Measurements from ENCODE around the gene MAD1L1. TPM values are rescaled to one million over a fixed set of nuclear protein-coding genes. Genes with fewer than 3 reads are reported as not detected.
A peak's percentile ranks its signal among the peaks of the same experiment; 100 is the strongest.

The MAD1L1 gene
- total RNA-seq, 1 donor from 2014 or later, result 53.8 TPM

GRCh38 chr7:2170576-2171521 is 61.9 kb downstream of the MAD1L1 start:
- Mint-ChIP-seq H3K27ac (ENCODE audit: unreplicated experiment) (peak overlapping the region; percentile 62), H3K4me3 (no peak overlapping the region), H3K9me3 (no peaks in the 10 kb centered on the region), H3K36me3 (ENCODE audit: low read depth) (peaks cover 21% of the 10 kb centered on the region), H3K27me3 (ENCODE audit: low read depth) (no peaks in the 10 kb centered on the region), H3K4me1 (peaks cover 34% of the 10 kb centered on the region)
- TF ChIP-seq CTCF (conservative IDR thresholded peaks at IDR 0.05), result no peak
- DNase-seq (ENCODE audit: low read depth, low spot score), result no peak

GRCh38 chr7:2169923-2170575 is 62.7 kb downstream of the MAD1L1 start:
- Mint-ChIP-seq H3K4me1 (peaks cover 34% of the 10 kb centered on the region), H3K9me3 (no peaks in the 10 kb centered on the region), H3K4me3 (no peak overlapping the region), H3K27ac (ENCODE audit: unreplicated experiment) (peak overlapping the region; percentile 43), H3K27me3 (ENCODE audit: low read depth) (no peaks in the 10 kb centered on the region), H3K36me3 (ENCODE audit: low read depth) (peaks cover 15% of the 10 kb centered on the region)
- no peak for TF ChIP-seq CTCF (conservative IDR thresholded peaks at IDR 0.05)
- DNase-seq (ENCODE audit: low read depth, low spot score), result no peak

GRCh38 chr7:2168615-2169311 is 64.0 kb downstream of the MAD1L1 start:
- no peaks in the 10 kb centered on the region for H3K9me3 Mint-ChIP-seq

GRCh38 chr7:2166625-2167280 is 66.0 kb downstream of the MAD1L1 start:
- H3K4me3 Mint-ChIP-seq, result no peak overlapping the region
- H3K4me1 Mint-ChIP-seq, result peaks cover 51% of the 10 kb centered on the region
- DNase-seq (ENCODE audit: low read depth, low spot score), result no peak

More at GRCh38 chr7:2168615-2169311, 64.0 kb downstream of the MAD1L1 start:
- TF ChIP-seq CTCF (conservative IDR thresholded peaks at IDR 0.05), result no peak
- Mint-ChIP-seq H3K4me3 (no peak overlapping the region), H3K36me3 (ENCODE audit: low read depth) (peaks cover 6% of the 10 kb centered on the region), H3K4me1 (peaks cover 39% of the 10 kb centered on the region), H3K27ac (ENCODE audit: unreplicated experiment) (no peak overlapping the region), H3K27me3 (ENCODE audit: low read depth) (no peaks in the 10 kb centered on the region)
- DNase-seq (ENCODE audit: low read depth, low spot score), result no peak

More at GRCh38 chr7:2166625-2167280, 66.0 kb downstream of the MAD1L1 start:
- Mint-ChIP-seq H3K36me3 (ENCODE audit: low read depth) (peaks cover 6% of the 10 kb centered on the region), H3K27me3 (ENCODE audit: low read depth) (no peaks in the 10 kb centered on the region), H3K27ac (ENCODE audit: unreplicated experiment) (no peak overlapping the region), H3K9me3 (no peaks in the 10 kb centered on the region)
- no peak for TF ChIP-seq CTCF (conservative IDR thresholded peaks at IDR 0.05)

Data from neural crest cell (in vitro differentiated cells).